Natural killer cell treated with Interleukin-12 subunit alpha and Interleukin-12 subunit beta and Interleukin-15 and Interleukin-18, amount 100 ng/mL, for 72 hours (primary cell): Measurements from ENCODE around the gene HTRA3. TPM values are rescaled to one million over a fixed set of nuclear protein-coding genes. Genes with fewer than 3 reads are reported as not detected.

ENCODE experiments used
- ATAC-seq, 2 donors: fragments of 150-1000 bp; cut with Tn5 transposase in 1 of 2; sonication (Bioruptor Pico), chemical (Tn5 transposase) in 1 of 2; 2 replicates each; pipeline ENCODE4 v1.10.0; 2021
- DNase-seq: peaks from one replicate; pipeline ENCODE4 v3.0.0; 2022; ENCODE audit warnings: low spot score
- H3K27ac Mint-ChIP-seq, 2 donors: 1 replicate in 1 of 2; 2 replicates in 1 of 2; pipeline ENCODE4 v1.8.0; 2022; ENCODE audit warnings: mixed read lengths in 2 of 2, mild to moderate bottlenecking in 1 of 2, moderate library complexity in 1 of 2
- H3K27me3 Mint-ChIP-seq, 2 donors: 1 replicate in 1 of 2; 2 replicates in 1 of 2; pipeline ENCODE4 v1.8.0; 2022; ENCODE audit warnings: mixed read lengths in 2 of 2
- H3K36me3 Mint-ChIP-seq: one replicate; pipeline ENCODE4 v1.8.0; 2022; ENCODE audit warnings: mixed read lengths
- H3K4me1 Mint-ChIP-seq, 2 donors: 1 replicate in 1 of 2; 2 replicates in 1 of 2; pipeline ENCODE4 v1.8.0; 2022; ENCODE audit warnings: low read depth in 2 of 2, mixed read lengths in 2 of 2, mild to moderate bottlenecking in 1 of 2
- H3K4me3 Mint-ChIP-seq: one replicate; pipeline ENCODE4 v1.8.0; 2022; ENCODE audit warnings: mixed read lengths
- H3K9me3 Mint-ChIP-seq: 2 replicates; pipeline ENCODE4 v1.8.0; 2022; ENCODE audit warnings: mixed read lengths
- total RNA-seq, 2 donors: library from RNA; stranded (reverse); gene quantifications; one replicate each; pipeline ENCODE4 v1.2.3, GENCODE V29; 2022

Gene HTRA3
- total RNA-seq, 2 donors from 2014 or later = not detected

DNA sequence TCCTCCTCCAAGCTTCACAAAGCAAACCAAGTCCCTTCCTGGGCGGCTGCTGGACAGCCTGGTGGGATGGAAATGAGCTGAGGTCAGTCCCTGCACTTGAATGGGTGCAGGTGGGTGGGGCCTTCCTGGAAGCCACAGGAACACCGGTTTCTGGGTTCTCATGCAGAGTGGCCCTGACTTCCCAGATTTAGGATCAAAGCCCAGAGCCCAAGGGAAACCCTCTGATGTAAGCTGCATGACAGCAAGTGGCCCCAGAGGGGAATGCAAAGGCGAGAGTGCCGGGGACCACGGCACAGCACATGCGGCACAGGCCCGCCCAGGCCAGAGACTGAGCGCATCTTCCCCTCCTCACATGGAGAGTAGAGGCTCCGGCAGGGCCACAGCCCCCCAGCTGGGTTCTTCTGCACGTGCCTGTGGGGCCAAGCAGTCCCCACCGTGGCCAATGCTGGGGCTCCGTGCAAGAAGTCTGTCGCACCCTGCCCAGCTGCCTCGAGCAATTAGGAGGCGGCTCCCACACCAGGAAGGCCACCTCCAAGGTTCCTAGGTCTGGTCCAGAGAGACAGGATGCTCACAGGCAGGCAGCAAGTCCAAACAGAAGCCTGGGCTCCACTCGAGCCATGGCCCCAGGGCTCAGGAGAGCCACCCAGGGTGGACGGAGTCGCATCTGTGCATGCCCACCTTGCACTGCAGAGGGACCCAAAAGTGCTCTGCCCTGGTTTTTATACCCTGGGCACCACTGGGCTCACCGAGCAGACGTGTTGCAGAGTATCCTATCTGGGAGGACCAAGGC is 83.0 kb downstream of the HTRA3 start:
- no peak overlapping the region for H3K27ac Mint-ChIP-seq
- no peaks in the 10 kb centered on the region for H3K36me3 Mint-ChIP-seq
- no peaks in the 10 kb centered on the region for H3K9me3 Mint-ChIP-seq
- no peaks in the 10 kb centered on the region for H3K4me1 Mint-ChIP-seq
- ATAC-seq = no peak
- H3K4me3 Mint-ChIP-seq = no peak overlapping the region
- no peak for DNase-seq
- no peaks in the 10 kb centered on the region for H3K27me3 Mint-ChIP-seq

DNA sequence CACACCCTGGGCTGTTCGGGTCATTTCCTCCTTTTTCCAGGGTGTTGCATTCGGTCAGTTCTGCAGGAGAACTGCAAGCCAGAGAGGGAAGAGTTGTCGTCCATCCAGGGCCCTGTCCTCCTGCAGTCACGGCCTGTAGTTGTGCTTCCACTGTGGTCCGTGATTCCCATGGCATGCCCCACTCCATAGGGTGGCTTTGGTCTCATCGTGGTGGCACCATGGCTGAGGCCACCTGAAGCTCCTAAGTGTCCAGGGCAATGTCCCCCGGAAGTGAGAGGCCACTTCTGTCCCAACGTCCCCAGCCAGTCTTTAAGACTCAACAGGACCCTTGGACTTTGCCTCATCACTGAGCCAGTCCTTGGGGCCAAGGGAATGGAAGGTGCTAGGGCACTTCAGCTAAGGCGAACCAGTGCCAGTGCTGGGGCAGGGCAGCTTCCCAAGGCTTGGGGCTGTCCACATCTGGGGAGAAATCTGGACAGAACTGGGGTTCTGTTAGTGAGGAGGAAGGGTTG is 83.7 kb downstream of the HTRA3 start:
- H3K9me3 Mint-ChIP-seq = no peaks in the 10 kb centered on the region
- no peaks in the 10 kb centered on the region for H3K4me1 Mint-ChIP-seq
- no peak for DNase-seq
- no peak overlapping the region for H3K27ac Mint-ChIP-seq
- no peak overlapping the region for H3K4me3 Mint-ChIP-seq
- no peaks in the 10 kb centered on the region for H3K36me3 Mint-ChIP-seq
- H3K27me3 Mint-ChIP-seq = peaks cover 0 to 2% of the 10 kb centered on the region in 2 donors
- no peak for ATAC-seq

DNA sequence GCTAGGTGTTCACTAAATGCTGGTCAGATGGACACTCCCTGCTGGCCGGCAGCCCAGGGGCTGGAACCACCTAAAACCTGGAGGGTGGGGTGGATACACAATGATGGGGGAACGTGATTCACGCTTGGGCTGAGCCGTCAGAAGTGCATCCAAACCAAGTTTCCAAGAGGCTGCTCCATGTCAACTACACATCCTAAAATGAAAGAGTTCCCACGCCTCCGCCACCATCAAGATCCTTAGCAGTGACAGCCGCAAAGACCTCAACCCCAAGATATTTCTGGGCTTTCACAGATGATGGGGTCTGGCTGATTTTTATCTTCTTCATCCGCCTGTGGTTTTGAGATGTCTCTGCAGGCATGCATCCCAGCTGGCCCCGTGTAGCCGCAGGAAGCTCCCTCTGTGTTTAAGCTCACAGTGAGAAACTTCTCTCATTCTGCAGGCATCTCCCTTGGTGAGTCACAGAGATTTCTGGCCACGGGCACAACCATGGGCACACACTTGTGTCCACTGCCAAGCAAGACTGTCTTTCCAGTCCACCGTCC is 84.4 kb downstream of the HTRA3 start:
- Mint-ChIP-seq H3K4me1 (no peaks in the 10 kb centered on the region), H3K4me3 (no peak overlapping the region)

DNA sequence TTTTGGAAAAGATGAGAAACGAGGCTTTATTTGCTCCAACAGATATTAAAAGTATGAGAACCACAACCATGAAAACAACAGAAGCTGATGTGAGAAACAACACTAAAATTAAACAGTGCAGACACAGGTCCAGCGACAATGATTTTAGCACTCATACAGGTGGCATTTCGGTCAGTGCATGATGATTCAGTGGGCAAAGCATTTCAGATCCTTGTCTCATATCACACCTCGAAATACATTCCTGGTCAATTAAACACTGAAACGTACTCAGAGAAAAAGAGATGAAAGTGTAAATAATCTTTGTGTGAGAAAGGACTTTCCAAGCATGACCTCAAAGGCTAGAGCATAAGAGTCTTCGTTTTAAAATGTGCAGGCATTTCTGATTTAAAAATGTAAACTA is 85.8 kb downstream of the HTRA3 start:
- H3K4me3 Mint-ChIP-seq = no peak overlapping the region
- no peak for DNase-seq
- no peaks in the 10 kb centered on the region for H3K36me3 Mint-ChIP-seq

More for the DNA sequence above, 84.4 kb downstream of the HTRA3 start:
- Mint-ChIP-seq H3K36me3 (no peaks in the 10 kb centered on the region), H3K27ac (no peak overlapping the region), H3K9me3 (no peaks in the 10 kb centered on the region), H3K27me3 (peaks cover 0 to 2% of the 10 kb centered on the region in 2 donors)
- ATAC-seq (no peak), DNase-seq (no peak)

DNA sequence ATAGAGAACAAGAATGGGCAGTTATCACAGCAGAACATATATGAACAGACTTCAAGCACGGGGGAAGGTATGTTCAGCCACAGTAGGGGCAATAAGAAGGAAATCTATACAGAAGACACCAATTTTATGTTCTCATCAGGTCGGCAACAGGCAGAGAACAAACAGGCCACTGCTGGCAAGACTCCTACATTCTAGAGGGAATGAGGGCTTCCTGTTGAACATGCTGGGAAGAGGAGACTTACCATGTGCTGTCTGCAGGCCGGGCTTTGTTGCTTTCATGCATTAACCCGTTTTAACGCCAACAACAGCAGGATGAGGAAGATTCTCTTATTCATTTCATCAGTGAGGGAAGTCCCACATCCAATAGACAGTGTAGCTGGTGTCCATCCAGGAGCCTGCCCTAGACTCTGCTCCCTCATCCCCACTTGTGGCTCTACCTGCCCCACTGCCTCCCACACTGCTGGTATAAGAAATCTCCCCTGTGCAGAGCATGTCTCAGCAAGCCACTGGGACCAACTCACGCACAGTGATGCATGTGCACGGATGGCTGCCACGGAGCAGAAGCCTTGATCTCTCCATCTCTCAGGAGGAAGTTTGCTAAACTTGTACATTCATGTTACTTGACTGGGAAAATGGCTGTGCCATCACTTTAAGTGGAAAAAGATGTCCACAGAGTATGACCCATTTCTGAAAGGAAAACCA is 86.5 kb downstream of the HTRA3 start:
- no peak overlapping the region for H3K4me3 Mint-ChIP-seq
- no peak overlapping the region for H3K27ac Mint-ChIP-seq
- no peaks in the 10 kb centered on the region for H3K9me3 Mint-ChIP-seq
- H3K27me3 Mint-ChIP-seq = peaks cover 0 to 2% of the 10 kb centered on the region in 2 donors
- ATAC-seq = no peak
- no peaks in the 10 kb centered on the region for H3K36me3 Mint-ChIP-seq
- no peaks in the 10 kb centered on the region for H3K4me1 Mint-ChIP-seq
- no peak for DNase-seq

More for the DNA sequence above, 85.8 kb downstream of the HTRA3 start:
- no peak for ATAC-seq
- H3K27ac Mint-ChIP-seq = no peak overlapping the region
- H3K27me3 Mint-ChIP-seq = peaks cover 0 to 2% of the 10 kb centered on the region in 2 donors
- no peaks in the 10 kb centered on the region for H3K9me3 Mint-ChIP-seq
- no peaks in the 10 kb centered on the region for H3K4me1 Mint-ChIP-seq

Other genes with a start within 250 kb of the HTRA3 start
- under 1 TPM; 0.24 to 0.25 TPM for gene ABLIM2, start 110.9 kb upstream of the HTRA3 start, total RNA-seq
- 10 to 100 TPM in 1 of 2 donors, 1 to 10 TPM in 1; 6.4 to 15.5 TPM for gene SH3TC1, start 70.5 kb upstream of the HTRA3 start, total RNA-seq
- 10 to 100 TPM; 19.9 to 22.2 TPM for gene ACOX3, start 171.0 kb downstream of the HTRA3 start, total RNA-seq
- gene TRMT44, start 171.0 kb downstream of the HTRA3 start, total RNA-seq = 10 to 100 TPM; 23.8 to 57.1 TPM